Neural progenitor cell (in vitro differentiated cells): Measurements from ENCODE around the gene AUTS2. TPM values are rescaled to one million over a fixed set of nuclear protein-coding genes. Genes with fewer than 3 reads are reported as not detected.

ENCODE experiments used
- DNase-seq: peaks from one replicate; pipeline ENCODE4 v3.0.0-alpha.2; 2016; ENCODE audit warnings: low spot score
- H2AFZ ChIP-seq: fragments of 200-600 bp; sonication (generic); replicated peaks from 2 replicates; pipeline ENCODE4 v1.6.1; 2016; ENCODE audit warnings: antibody characterized with exemption
- H3F3A ChIP-seq: fragments of 200-600 bp; sonication (generic); 2 replicates; pipeline ENCODE4 v1.6.1; 2016; ENCODE audit warnings: antibody characterized with exemption, low read depth
- H3K27ac ChIP-seq: fragments of 200-600 bp; sonication (generic); 2 replicates; pipeline ENCODE4 v1.5.1; 2016; ENCODE audit warnings: mild to moderate bottlenecking
- H3K27me3 ChIP-seq: fragments of 200-600 bp; sonication (generic); 2 replicates; pipeline ENCODE4 v1.6.1; 2016; ENCODE audit warnings: mild to moderate bottlenecking, moderate library complexity
- H3K36me3 ChIP-seq: fragments of 200-600 bp; sonication (generic); 2 replicates; pipeline ENCODE4 v1.5.1; 2016
- H3K4me1 ChIP-seq: fragments of 200-600 bp; sonication (generic); 2 replicates; pipeline ENCODE4 v1.6.1; 2016; ENCODE audit warnings: mixed run types
- H3K4me2 ChIP-seq: fragments of 200-600 bp; sonication (generic); 2 replicates; pipeline ENCODE4 v1.6.1; 2016
- H3K4me3 ChIP-seq: fragments of 200-600 bp; sonication (generic); 2 replicates; pipeline ENCODE4 v1.5.1; 2016
- H3K79me2 ChIP-seq: fragments of 200-600 bp; sonication (generic); 2 replicates; pipeline ENCODE4 v1.6.1; 2016; ENCODE audit warnings: low read depth
- H3K9ac ChIP-seq: fragments of 200-600 bp; sonication (generic); 2 replicates; pipeline ENCODE4 v1.6.1; 2016
- H3K9me3 ChIP-seq: fragments of 200-600 bp; sonication (generic); 2 replicates; pipeline ENCODE4 v1.5.1; 2016; ENCODE audit warnings: low read depth
- H4K20me1 ChIP-seq: fragments of 200-600 bp; sonication (generic); 2 replicates; pipeline ENCODE4 v1.6.1; 2016; ENCODE audit warnings: low read depth
- H3K27ac Mint-ChIP-seq: 3 replicates; pipeline ENCODE4 v1.8.0; 2021; ENCODE audit warnings: mixed read lengths
- H3K27me3 Mint-ChIP-seq: 2 replicates; pipeline ENCODE4 v1.8.0; 2022; ENCODE audit warnings: low read depth, mild to moderate bottlenecking, inconsistent platforms, moderate library complexity, mixed read lengths; ENCODE audit not compliant: insufficient read depth
- H3K36me3 Mint-ChIP-seq: 3 replicates; pipeline ENCODE4 v1.8.0; 2021; ENCODE audit warnings: mixed read lengths
- H3K4me1 Mint-ChIP-seq: 3 replicates; pipeline ENCODE4 v1.8.0; 2021; ENCODE audit warnings: mixed read lengths
- H3K4me3 Mint-ChIP-seq: 3 replicates; pipeline ENCODE4 v1.8.0; 2021; ENCODE audit warnings: mild to moderate bottlenecking, moderate library complexity, mixed read lengths
- H3K9me3 Mint-ChIP-seq: 3 replicates; pipeline ENCODE4 v1.8.0; 2020; ENCODE audit warnings: mixed read lengths
- CTCF ChIP-seq: fragments of 200-600 bp; sonication (generic); IDR thresholded peaks from 2 replicates; pipeline ENCODE4 v1.5.1; 2017; ENCODE audit warnings: antibody characterized with exemption, mild to moderate bottlenecking
- EZH2 ChIP-seq: fragments of 200-600 bp; sonication (generic); IDR thresholded peaks from 2 replicates; pipeline ENCODE4 v1.6.1; 2017; ENCODE audit warnings: antibody characterized with exemption, mild to moderate bottlenecking, moderate library complexity
- EZH2phosphoT487 ChIP-seq: fragments of 200-600 bp; sonication (generic); IDR thresholded peaks from 2 replicates; pipeline ENCODE4 v1.6.1; 2017; ENCODE audit warnings: antibody characterized with exemption
- total RNA-seq: library from RNA; depleted of rRNA; stranded (reverse); fragments of >200 nt; gene quantifications from 2 replicates; pipeline ENCODE4 v1.2.3, GENCODE V29; 2015; ENCODE audit warnings: low replicate concordance

Gene AUTS2
- total RNA-seq, 1 donor from 2014 or later, result 50.0 TPM

- Histone ChIP-seq H3K36me3 (no peaks in the 10 kb centered on the region), H3K4me3 (no peak overlapping the region), H3F3A (peaks cover 8% of the 10 kb centered on the region), H3K79me2 (no peaks in the 10 kb centered on the region), H3K9ac (no peak overlapping the region), H3K4me1 (peaks cover 37% of the 10 kb centered on the region), H3K27me3 (peaks cover 90% of the 10 kb centered on the region), H4K20me1 (peaks cover 89% of the 10 kb centered on the region), H3K27ac (no peak overlapping the region), H3K9me3 (no peaks in the 10 kb centered on the region), H2AFZ (no peak overlapping the region), H3K4me2 (no peak overlapping the region)
- DNase-seq, result no peak
- no peak for TF ChIP-seq EZH2
- TF ChIP-seq EZH2phosphoT487, result no peak
- TF ChIP-seq CTCF, result no peak
- Mint-ChIP-seq H3K4me1 (peaks cover 47% of the 10 kb centered on the region), H3K36me3 (no peaks in the 10 kb centered on the region), H3K27ac (no peak overlapping the region), H3K9me3 (no peaks in the 10 kb centered on the region), H3K4me3 (no peak overlapping the region), H3K27me3 (no peaks in the 10 kb centered on the region)
Measured at GRCh38 chr7:69625798-69626197, 27.5 kb downstream of the AUTS2 start.

GRCh38 chr7:69630292-69630691 lies 32.0 kb downstream of the AUTS2 start:
- H3K9me3 ChIP-seq, result no peaks in the 10 kb centered on the region
- Mint-ChIP-seq H3K4me1 (peaks cover 23% of the 10 kb centered on the region), H3K27ac (no peak overlapping the region), H3K27me3 (no peaks in the 10 kb centered on the region), H3K4me3 (no peak overlapping the region), H3K36me3 (no peaks in the 10 kb centered on the region), H3K9me3 (peaks cover 4% of the 10 kb centered on the region)
- no peak overlapping the region for H3K27ac ChIP-seq
- TF ChIP-seq EZH2 (no peak), EZH2phosphoT487 (no peak), CTCF (no peak)
- peaks cover 23% of the 10 kb centered on the region for H3K4me1 ChIP-seq
- no peak for DNase-seq
- peaks cover 59% of the 10 kb centered on the region for H3K27me3 ChIP-seq
- H3K79me2 ChIP-seq, result no peaks in the 10 kb centered on the region
- H3K36me3 ChIP-seq, result no peaks in the 10 kb centered on the region
- H3K4me3 ChIP-seq, result no peak overlapping the region
- no peak overlapping the region for H3K9ac ChIP-seq
- H3K4me2 ChIP-seq, result no peak overlapping the region
- H3F3A ChIP-seq, result no peaks in the 10 kb centered on the region
- no peak overlapping the region for H2AFZ ChIP-seq
- peaks cover 67% of the 10 kb centered on the region for H4K20me1 ChIP-seq

GRCh38 chr7:69631131-69631530 lies 32.9 kb downstream of the AUTS2 start:
- Histone ChIP-seq H3K27me3 (peaks cover 50% of the 10 kb centered on the region), H3K4me2 (no peak overlapping the region), H2AFZ (no peak overlapping the region), H3K4me1 (peaks cover 31% of the 10 kb centered on the region), H4K20me1 (peaks cover 67% of the 10 kb centered on the region), H3K9ac (no peak overlapping the region), H3K4me3 (no peak overlapping the region), H3F3A (no peaks in the 10 kb centered on the region), H3K36me3 (no peaks in the 10 kb centered on the region), H3K27ac (no peak overlapping the region), H3K9me3 (no peaks in the 10 kb centered on the region), H3K79me2 (no peaks in the 10 kb centered on the region)
- no peaks in the 10 kb centered on the region for H3K36me3 Mint-ChIP-seq
- peaks cover 4% of the 10 kb centered on the region for H3K9me3 Mint-ChIP-seq
- H3K4me3 Mint-ChIP-seq, result no peak overlapping the region
- no peaks in the 10 kb centered on the region for H3K27me3 Mint-ChIP-seq
- TF ChIP-seq EZH2 (no peak), CTCF (no peak), EZH2phosphoT487 (no peak)
- peaks cover 22% of the 10 kb centered on the region for H3K4me1 Mint-ChIP-seq
- no peak for DNase-seq
- no peak overlapping the region for H3K27ac Mint-ChIP-seq

GRCh38 chr7:69632280-69632679 lies 34.0 kb downstream of the AUTS2 start:
- no peak overlapping the region for H3K27ac Mint-ChIP-seq
- peaks cover 59% of the 10 kb centered on the region for H4K20me1 ChIP-seq

More at GRCh38 chr7:69632280-69632679, 34.0 kb downstream of the AUTS2 start:
- Histone ChIP-seq H3K79me2 (no peaks in the 10 kb centered on the region), H3F3A (no peaks in the 10 kb centered on the region), H3K4me2 (no peak overlapping the region), H3K36me3 (no peaks in the 10 kb centered on the region), H2AFZ (no peak overlapping the region), H3K4me1 (peaks cover 31% of the 10 kb centered on the region), H3K9me3 (no peaks in the 10 kb centered on the region), H3K27me3 (peaks cover 39% of the 10 kb centered on the region), H3K4me3 (no peak overlapping the region), H3K9ac (no peak overlapping the region), H3K27ac (no peak overlapping the region)
- peaks cover 4% of the 10 kb centered on the region for H3K9me3 Mint-ChIP-seq
- no peaks in the 10 kb centered on the region for H3K27me3 Mint-ChIP-seq
- H3K36me3 Mint-ChIP-seq, result no peaks in the 10 kb centered on the region
- H3K4me1 Mint-ChIP-seq, result peaks cover 22% of the 10 kb centered on the region
- H3K4me3 Mint-ChIP-seq, result no peak overlapping the region
- no peak for DNase-seq
- TF ChIP-seq EZH2phosphoT487 (no peak), EZH2 (no peak), CTCF (no peak)
